WERI-Rb-1 (cell line): ENCODE results near the gene CBX8.

Source experiments
- DNase-seq: peaks from one replicate; pipeline ENCODE4 v3.0.0-alpha.2; 2020
- H3K27ac ChIP-seq: fragments of 250-450 bp; sonication (Bioruptor Pico); 2 replicates; pipeline ENCODE4 v1.5.1; 2020; ENCODE audit warnings: mild to moderate bottlenecking, moderate library complexity
- H3K27me3 ChIP-seq: fragments of 250-450 bp; sonication (Bioruptor Pico); 2 replicates; pipeline ENCODE4 v1.5.1; 2021; ENCODE audit warnings: mild to moderate bottlenecking, low read depth, moderate library complexity; ENCODE audit not compliant: insufficient read depth, severe bottlenecking
- H3K36me3 ChIP-seq: fragments of 250-450 bp; sonication (Bioruptor Pico); 2 replicates; pipeline ENCODE4 v1.5.1; 2020; ENCODE audit warnings: mild to moderate bottlenecking, moderate library complexity
- H3K4me3 ChIP-seq: 2 replicates; pipeline ENCODE4 v1.5.1; 2011; ENCODE audit warnings: low read depth, mild to moderate bottlenecking, control low read depth, low read length
- H3K9me3 ChIP-seq: fragments of 250-450 bp; sonication (Bioruptor Pico); 2 replicates; pipeline ENCODE4 v1.5.1; 2021; ENCODE audit warnings: mild to moderate bottlenecking, moderate library complexity; ENCODE audit not compliant: severe bottlenecking
- CTCF ChIP-seq: IDR thresholded peaks from 2 replicates; pipeline ENCODE4 v1.5.1; 2011; ENCODE audit warnings: low read depth, mild to moderate bottlenecking, control low read depth, inconsistent platforms, low read length

Gene CBX8

GRCh38 chr17:79797492-79798298, 818 bp upstream of the CBX8 start:
- TF ChIP-seq CTCF: no peak
- DNase-seq: peak; percentile 89
- H3K36me3 ChIP-seq: peaks cover 27% of the 10 kb centered on the region
- peak overlapping the region; percentile 42 for H3K4me3 ChIP-seq
- peak overlapping the region; percentile 94 for H3K27ac ChIP-seq
- H3K27me3 ChIP-seq: no peaks in the 10 kb centered on the region
- no peaks in the 10 kb centered on the region for H3K9me3 ChIP-seq

GRCh38 chr17:79796444-79796762, 474 bp downstream of the CBX8 start:
- Histone ChIP-seq H3K36me3 (peaks cover 27% of the 10 kb centered on the region), H3K9me3 (no peaks in the 10 kb centered on the region), H3K27me3 (no peaks in the 10 kb centered on the region), H3K27ac (peak overlapping the region; percentile 97), H3K4me3 (peak overlapping the region; percentile 68)
- DNase-seq: no peak
- no peak for TF ChIP-seq CTCF

GRCh38 chr17:79795795-79796443, 958 bp downstream of the CBX8 start:
- Histone ChIP-seq H3K36me3 (peaks cover 27% of the 10 kb centered on the region), H3K4me3 (peak overlapping the region; percentile 68), H3K27me3 (no peaks in the 10 kb centered on the region), H3K27ac (peak overlapping the region; percentile 97), H3K9me3 (no peaks in the 10 kb centered on the region)
- TF ChIP-seq CTCF: no peak
- no peak for DNase-seq

- H3K36me3 ChIP-seq: peaks cover 27% of the 10 kb centered on the region
- TF ChIP-seq CTCF: no peak
- H3K9me3 ChIP-seq: no peaks in the 10 kb centered on the region
- no peak for DNase-seq
- H3K27ac ChIP-seq: no peak overlapping the region
- no peaks in the 10 kb centered on the region for H3K27me3 ChIP-seq
- H3K4me3 ChIP-seq: no peak overlapping the region
Observed at GRCh38 chr17:79794659-79795511, 2.0 kb downstream of the CBX8 start.

- Histone ChIP-seq H3K36me3 (peaks cover 27% of the 10 kb centered on the region), H3K27ac (no peak overlapping the region), H3K4me3 (no peak overlapping the region), H3K9me3 (no peaks in the 10 kb centered on the region), H3K27me3 (no peaks in the 10 kb centered on the region)
- peak; percentile 56 for DNase-seq
- no peak for TF ChIP-seq CTCF
Observed at GRCh38 chr17:79793924-79794304, 3.0 kb downstream of the CBX8 start.
